Measurements from ENCODE around the gene ADAM19. TPM values are rescaled to one million over a fixed set of nuclear protein-coding genes. Genes with fewer than 3 reads are reported as not detected.

ADAM19 gene
- polyA plus RNA-seq, 1 of the 3 experiments (the other 2 are of a cell fraction), result 46.9 TPM

- Histone ChIP-seq H3K27ac (ENCODE audit: low read depth in 2 of 2, low read length in 1 of 2) (no peak overlapping the region), H3F3A (replicated peaks; ENCODE audit: insufficient read depth) (peaks cover 12% of the 10 kb centered on the region), H3K4me1 (ENCODE audit: control insufficient read depth in 1 of 2, insufficient read depth in 2 of 2, low read depth in 1 of 2, low read length in 1 of 2) (peaks cover 0 to 4% of the 10 kb centered on the region in 2 experiments; a peak in 1 of 4 replicates), H2AFZ (ENCODE audit: low read depth) (no peak overlapping the region), H3K9ac (no peak overlapping the region), H3K4me3 (ENCODE audit: low read depth in 2 of 2, low read length in 1 of 2) (no peak overlapping the region), H3K36me3 (replicated peaks in 1 of 2; ENCODE audit: control insufficient read depth in 1 of 2, insufficient read depth in 2 of 2, low read length in 1 of 2) (peaks cover 38 to 81% of the 10 kb centered on the region in 2 experiments), H4K20me1 (ENCODE audit: insufficient read depth) (peaks cover 20% of the 10 kb centered on the region; the same call in 1 of the 2 replicates), H3K4me2 (no peak overlapping the region), H3K27me3 (ENCODE audit: insufficient read depth) (no peaks in the 10 kb centered on the region), H3K9me3 (no peaks in the 10 kb centered on the region), H3K79me2 (ENCODE audit: insufficient read depth) (peaks cover 100% of the 10 kb centered on the region), H3K9me2 (no peaks in the 10 kb centered on the region)
- DNase-seq, result no peak
- ChIA-PET POLR2A (no interaction called here), CTCF (no interaction called here)
- TF ChIP-seq RAD21 (IDR thresholded peaks at IDR 0.05; ENCODE audit: low read length), result no peak
- no peak for TF ChIP-seq FOXM1 (IDR thresholded peaks at IDR 0.05; ENCODE audit: low read depth)
- TF ChIP-seq, protein P1, sequence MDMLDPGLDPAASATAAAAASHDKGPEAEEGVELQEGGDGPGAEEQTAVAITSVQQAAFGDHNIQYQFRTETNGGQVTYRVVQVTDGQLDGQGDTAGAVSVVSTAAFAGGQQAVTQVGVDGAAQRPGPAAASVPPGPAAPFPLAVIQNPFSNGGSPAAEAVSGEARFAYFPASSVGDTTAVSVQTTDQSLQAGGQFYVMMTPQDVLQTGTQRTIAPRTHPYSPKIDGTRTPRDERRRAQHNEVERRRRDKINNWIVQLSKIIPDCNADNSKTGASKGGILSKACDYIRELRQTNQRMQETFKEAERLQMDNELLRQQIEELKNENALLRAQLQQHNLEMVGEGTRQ (IDR thresholded peaks at IDR 0.05; ENCODE audit: borderline replicate concordance, low read depth, low read length), result no peak
- TF ChIP-seq CTCF (IDR thresholded peaks at IDR 0.05), result no peak
- 93% methylated on average over 9 of the region's 9 CpGs for WGBS (ENCODE audit: low lambda C conversion rate)
Observed at GRCh38 chr5:157528036-157528632, 47.4 kb downstream of the ADAM19 start.

DNA sequence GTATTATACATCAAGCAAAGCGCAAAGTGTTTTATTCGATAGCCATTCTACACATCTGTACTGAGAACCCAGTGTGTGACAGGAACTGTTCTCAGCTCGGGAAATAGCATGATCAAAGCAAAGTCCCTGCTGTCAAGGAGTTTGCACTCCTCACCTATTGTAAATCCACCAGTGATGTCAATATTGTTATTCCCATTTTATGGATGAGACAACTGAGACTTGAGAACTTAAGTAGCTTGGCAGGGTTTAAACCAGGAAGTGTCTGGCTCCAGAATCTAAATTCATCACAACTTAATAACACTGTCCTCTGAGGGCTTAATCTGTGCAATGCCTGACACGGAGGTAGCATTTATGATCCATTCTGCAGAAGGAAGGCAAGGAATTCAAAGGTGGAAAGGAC is 50.7 kb downstream of the ADAM19 start:
- no peaks in the 10 kb centered on the region for H3K9me2 ChIP-seq
- ChIA-PET CTCF (interaction anchor here (0.7 to 1.3 kb wide), 4 partner anchors 15 to 194 kb away, joined by 3 to 4 read pairs (median 4); no protein-coding TSS in a partner anchor), POLR2A (no interaction called here)
- 97% methylated on average over 4 of the region's 4 CpGs for WGBS (ENCODE audit: low lambda C conversion rate)
- no peaks in the 10 kb centered on the region for H3K9me3 ChIP-seq
- H3K9ac ChIP-seq, result no peak overlapping the region
- H3K79me2 ChIP-seq (ENCODE audit: insufficient read depth), result peaks cover 100% of the 10 kb centered on the region
- no peak overlapping the region for H3K4me3 ChIP-seq (ENCODE audit: low read depth in 2 of 2, low read length in 1 of 2)
- H3K4me2 ChIP-seq, result no peak overlapping the region
- no peak overlapping the region for H2AFZ ChIP-seq (ENCODE audit: low read depth)
- DNase-seq, result no peak
- H4K20me1 ChIP-seq (ENCODE audit: insufficient read depth), result peaks cover 5% of the 10 kb centered on the region; the same call in 1 of the 2 replicates
- H3F3A ChIP-seq (replicated peaks; ENCODE audit: insufficient read depth), result peaks cover 15% of the 10 kb centered on the region
- H3K27me3 ChIP-seq (ENCODE audit: insufficient read depth), result no peaks in the 10 kb centered on the region
- peaks cover 20 to 67% of the 10 kb centered on the region in 2 experiments for H3K36me3 ChIP-seq (replicated peaks in 1 of 2; ENCODE audit: control insufficient read depth in 1 of 2, insufficient read depth in 2 of 2, low read length in 1 of 2)
- peaks cover 4 to 7% of the 10 kb centered on the region in 2 experiments; a peak in 1 of 4 replicates for H3K4me1 ChIP-seq (ENCODE audit: control insufficient read depth in 1 of 2, insufficient read depth in 2 of 2, low read depth in 1 of 2, low read length in 1 of 2)
- H3K27ac ChIP-seq (ENCODE audit: low read depth in 2 of 2, low read length in 1 of 2), result no peak overlapping the region
- TF ChIP-seq SMC3 (IDR thresholded peaks at IDR 0.05; ENCODE audit: low read depth, low read length) (no peak), NFIC (IDR thresholded peaks at IDR 0.05; ENCODE audit: borderline replicate concordance) (no peak), PBX3 (IDR thresholded peaks at IDR 0.05) (no peak), EZH2phosphoT487 (IDR thresholded peaks at IDR 0.05; ENCODE audit: borderline replicate concordance, low read depth) (no peak), RFX5 (IDR thresholded peaks at IDR 0.05; ENCODE audit: low read length) (no peak), MXI1 (IDR thresholded peaks at IDR 0.05; ENCODE audit: low read depth, low read length) (no peak), YY1 (IDR thresholded peaks at IDR 0.05; ENCODE audit: low read depth) (no peak), ZBTB33 (IDR thresholded peaks at IDR 0.05; ENCODE audit: borderline replicate concordance, low read depth) (no peak), MEF2A (IDR thresholded peaks at IDR 0.05; ENCODE audit: borderline replicate concordance, low read depth) (no peak), RAD21 (IDR thresholded peaks at IDR 0.05; ENCODE audit: low read length) (no peak), IRF3 (IDR thresholded peaks at IDR 0.05; ENCODE audit: low read depth, low read length) (no peak), TAF1 (IDR thresholded peaks at IDR 0.05; ENCODE audit: borderline replicate concordance, low read depth, low read length) (no peak), EP300 (IDR thresholded peaks at IDR 0.05; ENCODE audit: borderline replicate concordance in 1 of 2, low read depth in 1 of 2, low read length in 1 of 2) (no peak), SIN3A (IDR thresholded peaks at IDR 0.05; ENCODE audit: borderline replicate concordance, low read depth, low read length) (no peak), RCOR1 (IDR thresholded peaks at IDR 0.05; ENCODE audit: low read length) (no peak)
- TF ChIP-seq, protein P2, sequence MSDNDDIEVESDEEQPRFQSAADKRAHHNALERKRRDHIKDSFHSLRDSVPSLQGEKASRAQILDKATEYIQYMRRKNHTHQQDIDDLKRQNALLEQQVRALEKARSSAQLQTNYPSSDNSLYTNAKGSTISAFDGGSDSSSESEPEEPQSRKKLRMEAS (IDR thresholded peaks at IDR 0.05; ENCODE audit: low read depth), result no peak

All from SK-N-SH (cell line).